ENCODE measurements around the gene RCAN2. TPM values are rescaled to one million over a fixed set of nuclear protein-coding genes. Genes with fewer than 3 reads are reported as not detected.

Gene RCAN2
- total RNA-seq, 6 donors from 2014 or later: 4.8 to 14.6 (median 9.1) TPM

GRCh38 chr6:46251583-46252339 is 239.5 kb downstream of the RCAN2 start:
- Histone ChIP-seq H3K9me3 (no peaks in the 10 kb centered on the region), H3K27me3 (no peaks in the 10 kb centered on the region), H3K36me3 (no peaks in the 10 kb centered on the region), H3K4me1 (no peaks in the 10 kb centered on the region), H3K4me3 (no peak overlapping the region), H3K27ac (no peak overlapping the region)
- DNase-seq (no peak), ATAC-seq (ENCODE audit: low FRiP score in 2 of 2) (no peak)
- TF ChIP-seq POLR2A (IDR thresholded peaks at IDR 0.05) (no peak), POLR2AphosphoS5 (IDR thresholded peaks at IDR 0.05) (no peak), EP300 (IDR thresholded peaks at IDR 0.05) (no peak), CTCF (IDR thresholded peaks at IDR 0.05) (no peak)
- 92 to 95% methylated on average over 3 of the region's 3 CpGs for WGBS, 2 donors

GRCh38 chr6:46248143-46248542 is 243.1 kb downstream of the RCAN2 start:
- no peaks in the 10 kb centered on the region for H3K36me3 ChIP-seq
- no peak for DNase-seq
- H3K27me3 ChIP-seq: no peaks in the 10 kb centered on the region
- no peak for ATAC-seq (ENCODE audit: low FRiP score in 2 of 2)
- TF ChIP-seq CTCF (IDR thresholded peaks at IDR 0.05): no peak
- no peak for TF ChIP-seq POLR2AphosphoS5 (IDR thresholded peaks at IDR 0.05)
- no peak for TF ChIP-seq EP300 (IDR thresholded peaks at IDR 0.05)
- TF ChIP-seq POLR2A (IDR thresholded peaks at IDR 0.05): no peak
- H3K4me3 ChIP-seq: no peak overlapping the region
- no peak overlapping the region for H3K27ac ChIP-seq
- WGBS, 2 donors: 88 to 98% methylated on average over 2 of the region's 2 CpGs
- H3K9me3 ChIP-seq: no peaks in the 10 kb centered on the region
- H3K4me1 ChIP-seq: no peaks in the 10 kb centered on the region

GRCh38 chr6:46246727-46247126 is 244.5 kb downstream of the RCAN2 start:
- Histone ChIP-seq H3K27me3 (no peaks in the 10 kb centered on the region), H3K27ac (no peak overlapping the region), H3K36me3 (no peaks in the 10 kb centered on the region), H3K4me3 (no peak overlapping the region), H3K4me1 (no peaks in the 10 kb centered on the region), H3K9me3 (no peaks in the 10 kb centered on the region)
- DNase-seq: no peak
- ATAC-seq (ENCODE audit: low FRiP score in 2 of 2): no peak
- 89 to 94% methylated on average over 8 of the region's 8 CpGs for WGBS, 2 donors
- TF ChIP-seq POLR2AphosphoS5 (IDR thresholded peaks at IDR 0.05) (no peak), POLR2A (IDR thresholded peaks at IDR 0.05) (no peak), EP300 (IDR thresholded peaks at IDR 0.05) (no peak), CTCF (IDR thresholded peaks at IDR 0.05) (no peak)

GRCh38 chr6:46246081-46246480 is 245.2 kb downstream of the RCAN2 start:
- no peak overlapping the region for H3K4me3 ChIP-seq
- H3K4me1 ChIP-seq: no peaks in the 10 kb centered on the region
- TF ChIP-seq POLR2A (IDR thresholded peaks at IDR 0.05) (no peak), POLR2AphosphoS5 (IDR thresholded peaks at IDR 0.05) (no peak), CTCF (IDR thresholded peaks at IDR 0.05) (no peak), EP300 (IDR thresholded peaks at IDR 0.05) (no peak)
- no peak overlapping the region for H3K27ac ChIP-seq
- WGBS, 2 donors: 95 to 97% methylated on average over 1 of the region's 1 CpG
- H3K9me3 ChIP-seq: no peaks in the 10 kb centered on the region
- no peaks in the 10 kb centered on the region for H3K27me3 ChIP-seq
- ATAC-seq (ENCODE audit: low FRiP score in 2 of 2): no peak
- no peaks in the 10 kb centered on the region for H3K36me3 ChIP-seq
- DNase-seq: no peak

- Histone ChIP-seq H3K27ac (peak overlapping the region in 1 of 4 donors; percentile 22), H3K4me3 (no peak overlapping the region)
- no peak for TF ChIP-seq POLR2AphosphoS5 (IDR thresholded peaks at IDR 0.05)
- TF ChIP-seq EP300 (IDR thresholded peaks at IDR 0.05): no peak
- no peak for TF ChIP-seq POLR2A (IDR thresholded peaks at IDR 0.05)
- TF ChIP-seq CTCF (IDR thresholded peaks at IDR 0.05): no peak
These were observed 246.6 kb downstream of the RCAN2 start for GRCh38 chr6:46244670-46245069.

More at GRCh38 chr6:46244670-46245069, 246.6 kb downstream of the RCAN2 start:
- WGBS, 2 donors: 89 to 93% methylated on average over 1 of the region's 1 CpG
- H3K4me1 ChIP-seq: no peaks in the 10 kb centered on the region
- no peaks in the 10 kb centered on the region for H3K9me3 ChIP-seq
- H3K27me3 ChIP-seq: no peaks in the 10 kb centered on the region
- no peak for ATAC-seq (ENCODE audit: low FRiP score in 2 of 2)
- DNase-seq: no peak
- no peaks in the 10 kb centered on the region for H3K36me3 ChIP-seq

Data from upper lobe of left lung (tissue), 6 donors.